Tongue (tissue), 2 donors: ENCODE measurements around the gene KCNIP1. TPM values are rescaled to one million over a fixed set of nuclear protein-coding genes. Genes with fewer than 3 reads are reported as not detected.
A peak's percentile ranks its signal among the peaks of the same experiment; 100 is the strongest.

Source experiments
- DNase-seq: peaks from one replicate; pipeline ENCODE4 v3.0.0-alpha.2; 2015
- total RNA-seq: library from RNA; depleted of rRNA; stranded (reverse); fragments of >200 nt; gene quantifications from one replicate; pipeline ENCODE4 v1.2.3, GENCODE V29; 2014

The KCNIP1 gene
- total RNA-seq, 1 donor from 2014 or later, result 4.2 TPM

- peak; percentile 41 for DNase-seq
Measured at GRCh38 chr5:170508660-170509347, 5.0 kb downstream of the KCNIP1 start.

GRCh38 chr5:170509348-170509660 is 5.5 kb downstream of the KCNIP1 start:
- DNase-seq, result no peak

- DNase-seq, result no peak
Measured at GRCh38 chr5:170510126-170510525, 6.3 kb downstream of the KCNIP1 start.

- no peak for DNase-seq
Measured at GRCh38 chr5:170510559-170510958, 6.7 kb downstream of the KCNIP1 start.

GRCh38 chr5:170511551-170512258 is 7.9 kb downstream of the KCNIP1 start:
- DNase-seq, result no peak

GRCh38 chr5:170513856-170514525 is 10.2 kb downstream of the KCNIP1 start:
- no peak for DNase-seq

- no peak for DNase-seq
Measured at GRCh38 chr5:170517411-170517810, 13.6 kb downstream of the KCNIP1 start.

- no peak for DNase-seq
Measured at GRCh38 chr5:170518277-170518676, 14.5 kb downstream of the KCNIP1 start.

GRCh38 chr5:170519549-170519948 is 15.7 kb downstream of the KCNIP1 start:
- DNase-seq, result peak; percentile 12

GRCh38 chr5:170520372-170520771 is 16.6 kb downstream of the KCNIP1 start:
- peak; percentile 51 for DNase-seq

GRCh38 chr5:170522211-170523141 is 18.7 kb downstream of the KCNIP1 start:
- peak; percentile 82 for DNase-seq

- DNase-seq, result peak; percentile 88
Measured at GRCh38 chr5:170523142-170523551, 19.3 kb downstream of the KCNIP1 start.

- DNase-seq, result no peak
Measured at GRCh38 chr5:170523830-170524229, 20.0 kb downstream of the KCNIP1 start.

GRCh38 chr5:170524576-170524975 is 20.8 kb downstream of the KCNIP1 start:
- DNase-seq, result no peak

- no peak for DNase-seq
Measured at GRCh38 chr5:170525470-170526211, 21.8 kb downstream of the KCNIP1 start.

GRCh38 chr5:170527991-170528390 is 24.2 kb downstream of the KCNIP1 start:
- no peak for DNase-seq

- no peak for DNase-seq
Measured at GRCh38 chr5:170528976-170529375, 25.2 kb downstream of the KCNIP1 start.

- no peak for DNase-seq
Measured at GRCh38 chr5:170532935-170533334, 29.1 kb downstream of the KCNIP1 start.

GRCh38 chr5:170533383-170533782 is 29.6 kb downstream of the KCNIP1 start:
- DNase-seq, result no peak

GRCh38 chr5:170534177-170534576 is 30.4 kb downstream of the KCNIP1 start:
- no peak for DNase-seq

- DNase-seq, result no peak
Measured at GRCh38 chr5:170534941-170535340, 31.1 kb downstream of the KCNIP1 start.

- no peak for DNase-seq
Measured at GRCh38 chr5:170536525-170536924, 32.7 kb downstream of the KCNIP1 start.
